H9 (cell line): Measurements from ENCODE around the gene NXPH1. TPM values are rescaled to one million over a fixed set of nuclear protein-coding genes. Genes with fewer than 3 reads are reported as not detected.

Experiments
- DNase-seq: peaks from one replicate; pipeline ENCODE4 v3.0.0-alpha.2; 2017
- H2AFZ ChIP-seq: one replicate; pipeline ENCODE4 v1.6.1; 2013; ENCODE audit warnings: mild to moderate bottlenecking, low read length, control low read depth, moderate library complexity
- H2AK5ac ChIP-seq: 2 replicates; pipeline ENCODE4 v1.6.1; 2013; ENCODE audit warnings: low read length, control low read depth, mixed read lengths; ENCODE audit not compliant: insufficient read length
- H2BK120ac ChIP-seq: one replicate; pipeline ENCODE4 v1.6.1; 2013; ENCODE audit warnings: low read depth, mild to moderate bottlenecking, low read length, control low read depth, inconsistent platforms; ENCODE audit not compliant: poor library complexity, severe bottlenecking
- H2BK12ac ChIP-seq: 2 replicates; pipeline ENCODE4 v1.6.1; 2013; ENCODE audit warnings: low read length, control low read depth, mixed read lengths, low read depth; ENCODE audit not compliant: insufficient read length
- H2BK15ac ChIP-seq: 2 replicates; pipeline ENCODE4 v1.6.1; 2013; ENCODE audit warnings: low read depth, low read length, control low read depth
- H2BK20ac ChIP-seq: one replicate; pipeline ENCODE4 v1.6.1; 2013; ENCODE audit warnings: low read depth, mild to moderate bottlenecking, low read length, control low read depth, inconsistent platforms; ENCODE audit not compliant: poor library complexity, severe bottlenecking
- H2BK5ac ChIP-seq: 2 replicates; pipeline ENCODE4 v1.6.1; 2013; ENCODE audit warnings: low read length, control low read depth, mixed read lengths; ENCODE audit not compliant: insufficient read length
- H3K14ac ChIP-seq: 2 replicates; pipeline ENCODE4 v1.6.1; 2013; ENCODE audit warnings: low read length, control low read depth; ENCODE audit not compliant: insufficient read depth
- H3K18ac ChIP-seq: 2 replicates; pipeline ENCODE4 v1.6.1; 2013; ENCODE audit warnings: low read depth, mild to moderate bottlenecking, mixed read lengths, low read length, control low read depth; ENCODE audit not compliant: insufficient read length
- H3K23ac ChIP-seq: 2 replicates; pipeline ENCODE4 v1.6.1; 2013; ENCODE audit warnings: low read length, control low read depth, mixed read lengths, low read depth; ENCODE audit not compliant: insufficient read length
- H3K23me2 ChIP-seq: 2 replicates; pipeline ENCODE4 v1.6.1; 2013; ENCODE audit warnings: low read depth, mild to moderate bottlenecking, mixed read lengths, low read length, control low read depth; ENCODE audit not compliant: insufficient read length, poor library complexity, severe bottlenecking
- H3K27ac ChIP-seq: 2 replicates; pipeline ENCODE4 v1.5.1; 2013; ENCODE audit warnings: low read length, control low read depth, mixed read lengths, low read depth; ENCODE audit not compliant: insufficient read length
- H3K27me3 ChIP-seq: 2 replicates; pipeline ENCODE4 v1.6.1; 2013; ENCODE audit warnings: low read length, control low read depth, inconsistent platforms; ENCODE audit not compliant: insufficient read depth
- H3K4ac ChIP-seq: 2 replicates; pipeline ENCODE4 v1.6.1; 2013; ENCODE audit warnings: low read depth, mild to moderate bottlenecking, control low read depth, inconsistent platforms, low read length, moderate library complexity
- H3K4me1 ChIP-seq: 2 replicates; pipeline ENCODE4 v1.6.1; 2013; ENCODE audit warnings: low read length, control low read depth, inconsistent platforms; ENCODE audit not compliant: insufficient read depth
- H3K4me2 ChIP-seq: 2 replicates; pipeline ENCODE4 v1.6.1; 2013; ENCODE audit warnings: low read length, control low read depth, mixed read lengths; ENCODE audit not compliant: insufficient read length, insufficient read depth
- H3K56ac ChIP-seq: 2 replicates; pipeline ENCODE4 v1.6.1; 2013; ENCODE audit warnings: low read depth, mild to moderate bottlenecking, mixed read lengths, low read length, control low read depth; ENCODE audit not compliant: insufficient read length
- H3K79me1 ChIP-seq: 2 replicates; pipeline ENCODE4 v1.6.1; 2013; ENCODE audit warnings: low read depth, mild to moderate bottlenecking, moderate library complexity, low read length, control low read depth, inconsistent platforms; ENCODE audit not compliant: insufficient read depth, poor library complexity, severe bottlenecking
- H3K79me2 ChIP-seq: 2 replicates; pipeline ENCODE4 v1.6.1; 2013; ENCODE audit warnings: low read length, control low read depth, inconsistent platforms; ENCODE audit not compliant: insufficient read depth
- H3K9ac ChIP-seq: 2 replicates; pipeline ENCODE4 v1.6.1; 2013; ENCODE audit warnings: low read length, control low read depth, mixed read lengths; ENCODE audit not compliant: insufficient read length; ENCODE audit errors: extremely low read depth
- H3K9me3 ChIP-seq: one replicate; pipeline ENCODE4 v1.6.1; 2013; ENCODE audit warnings: low read depth, low read length, inconsistent platforms; ENCODE audit not compliant: control insufficient read depth
- H3T11ph ChIP-seq: one replicate; pipeline ENCODE4 v1.6.1; 2013; ENCODE audit warnings: mild to moderate bottlenecking, low read length, control low read depth, inconsistent platforms
- H4K20me1 ChIP-seq: one replicate; pipeline ENCODE4 v1.6.1; 2013; ENCODE audit not compliant: control insufficient read depth, insufficient read length, insufficient read depth
- H4K5ac ChIP-seq: 2 replicates; pipeline ENCODE4 v1.6.1; 2013; ENCODE audit warnings: low read depth, mild to moderate bottlenecking, mixed read lengths, low read length, control low read depth; ENCODE audit not compliant: insufficient read length
- H4K8ac ChIP-seq: replicated peaks from 2 replicates; pipeline ENCODE4 v1.6.1; 2013; ENCODE audit warnings: low read length, control low read depth, mixed read lengths, low read depth; ENCODE audit not compliant: insufficient read length
- H4K91ac ChIP-seq: 2 replicates; pipeline ENCODE4 v1.6.1; 2013; ENCODE audit warnings: low read depth, mild to moderate bottlenecking, moderate library complexity, mixed read lengths, low read length, control low read depth; ENCODE audit not compliant: insufficient read length
- H3K27ac Mint-ChIP-seq, 3 experiments: 2 replicates in 2 of 3; 3 replicates in 1 of 3; pipeline ENCODE4 v1.8.0; 2020 to 2021; ENCODE audit warnings: mixed read lengths in 3 of 3, mild to moderate bottlenecking in 1 of 3, moderate library complexity in 1 of 3
- H3K27me3 Mint-ChIP-seq: 2 replicates; pipeline ENCODE4 v1.8.0; 2021; ENCODE audit warnings: low read depth, mild to moderate bottlenecking, moderate library complexity, mixed read lengths
- H3K36me3 Mint-ChIP-seq, 3 experiments: 2 replicates in 2 of 3; 3 replicates in 1 of 3; pipeline ENCODE4 v1.8.0; 2020 to 2021; ENCODE audit warnings: low read depth in 3 of 3, mixed read lengths in 3 of 3; ENCODE audit not compliant: insufficient read depth in 1 of 3
- H3K4me1 Mint-ChIP-seq, 2 experiments: 2 replicates each; pipeline ENCODE4 v1.8.0; 2020; ENCODE audit warnings: mixed read lengths in 2 of 2
- H3K4me3 Mint-ChIP-seq, 2 experiments: 2 replicates in 1 of 2; 3 replicates in 1 of 2; pipeline ENCODE4 v1.8.0; 2020 to 2021; ENCODE audit warnings: mild to moderate bottlenecking in 2 of 2, mixed read lengths in 2 of 2, moderate library complexity in 1 of 2
- H3K9me3 Mint-ChIP-seq, 2 experiments: 2 replicates in 1 of 2; 3 replicates in 1 of 2; pipeline ENCODE4 v1.8.0; 2020; ENCODE audit warnings: mild to moderate bottlenecking in 2 of 2, mixed read lengths in 2 of 2, moderate library complexity in 1 of 2
- CTCF ChIP-seq: fragments of 200-600 bp; sonication (generic); conservative IDR thresholded peaks from 3 replicates; pipeline ENCODE4 v1.8.0; 2021; ENCODE audit warnings: antibody characterized with exemption, mild to moderate bottlenecking
- WGBS: extraction: QIAGEN DNeasy Blood & Tissue Kit; methylation state at CpG from one replicate; pipeline ENCODE4 v1.1.7; 2013; ENCODE audit warnings: missing lambda C conversion rate, low lambda C conversion rate, mixed read lengths; ENCODE audit not compliant: insufficient read length; ENCODE audit errors: extremely low coverage; 5-methylcytosine and 5-hydroxymethylcytosine counted together
- total RNA-seq: library from RNA; stranded (reverse); gene quantifications from 2 replicates; pipeline ENCODE4 v1.2.1, GENCODE V29; 2021

The NXPH1 gene
- total RNA-seq, 1 experiment from 2014 or later, result 0.15 TPM

GRCh38 chr7:8699875-8700624 lies 266.6 kb downstream of the NXPH1 start:
- Histone ChIP-seq H2BK15ac (no peak overlapping the region), H3K79me2 (no peaks in the 10 kb centered on the region), H3K56ac (no peak overlapping the region), H3K27ac (no peak overlapping the region), H3K4me2 (no peak overlapping the region), H4K20me1 (no peaks in the 10 kb centered on the region), H4K8ac (no peak overlapping the region), H2BK5ac (no peak overlapping the region), H3K23ac (no peak overlapping the region), H3K9me3 (no peaks in the 10 kb centered on the region), H4K5ac (no peak overlapping the region), H3K4me1 (no peaks in the 10 kb centered on the region), H3K23me2 (no peaks in the 10 kb centered on the region), H2BK20ac (no peak overlapping the region), H3K27me3 (no peaks in the 10 kb centered on the region), H4K91ac (no peak overlapping the region), H3T11ph (no peak overlapping the region), H3K9ac (no peak overlapping the region), H2AFZ (no peak overlapping the region), H3K14ac (no peak overlapping the region), H3K79me1 (no peaks in the 10 kb centered on the region), H2BK120ac (no peak overlapping the region), H2BK12ac (no peak overlapping the region), H3K18ac (no peak overlapping the region), H2AK5ac (no peak overlapping the region), H3K4ac (no peak overlapping the region)
- no peak overlapping the region for H3K4me3 Mint-ChIP-seq
- no peaks in the 10 kb centered on the region for H3K27me3 Mint-ChIP-seq
- no peak for TF ChIP-seq CTCF
- no peaks in the 10 kb centered on the region for H3K36me3 Mint-ChIP-seq
- H3K4me1 Mint-ChIP-seq, result peaks cover 5% of the 10 kb centered on the region in 2 experiments; a peak in 2 of 4 replicates
- WGBS, result no CpG with 5 or more reads among the region's 3 CpGs
- no peaks in the 10 kb centered on the region; a peak in 1 of 5 replicates for H3K9me3 Mint-ChIP-seq
- H3K27ac Mint-ChIP-seq, result no peak overlapping the region
- no peak for DNase-seq
